Sigmoid colon (tissue), 7 donors: ENCODE data around the gene FCRL6. TPM values are rescaled to one million over a fixed set of nuclear protein-coding genes. Genes with fewer than 3 reads are reported as not detected.

Experiments
- DNase-seq: peaks from one replicate; pipeline ENCODE4 v3.0.0-alpha.2; 2019
- H3K27ac ChIP-seq, 4 donors: fragments of 200-600 bp; sonication (generic); one replicate each; pipeline ENCODE4 v1.5.1; 2016 to 2019; ENCODE audit warnings: mild to moderate bottlenecking in 1 of 4
- H3K27me3 ChIP-seq, 3 donors: fragments of 200-600 bp; sonication (generic); one replicate each; pipeline ENCODE4 v1.5.1; 2019; ENCODE audit warnings: mild to moderate bottlenecking in 1 of 3
- H3K36me3 ChIP-seq, 4 donors: fragments of 200-600 bp; sonication (generic); one replicate each; pipeline ENCODE4 v1.5.1; 2016 to 2019
- H3K4me1 ChIP-seq, 4 donors: fragments of 200-600 bp; sonication (generic); one replicate each; pipeline ENCODE4 v1.5.1; 2017 to 2019
- H3K4me3 ChIP-seq, 4 donors: fragments of 200-600 bp; sonication (generic); one replicate each; pipeline ENCODE4 v1.5.1; 2017 to 2019; ENCODE audit warnings: mild to moderate bottlenecking in 2 of 4, moderate library complexity in 1 of 4
- H3K9me3 ChIP-seq, 4 donors: fragments of 200-600 bp in 3 of 4; sonication (generic) in 3 of 4; one replicate each; pipeline versions ENCODE4 v1.5.1 to v1.6.1; 2013 to 2019
- EP300 ChIP-seq, 4 donors: sonication (generic); formaldehyde crosslinking; IDR thresholded peaks; one replicate each; pipeline ENCODE4 v1.6.1; 2017; ENCODE audit warnings: antibody characterized with exemption in 4 of 4
- POLR2A ChIP-seq, 2 donors: fragments of 450-650 bp; IDR thresholded peaks; one replicate each; pipeline ENCODE4 v1.6.1; 2016; ENCODE audit warnings: antibody characterized with exemption in 2 of 2, mild to moderate bottlenecking in 2 of 2, moderate library complexity in 2 of 2
- POLR2AphosphoS5 ChIP-seq, 4 donors: sonication (generic); formaldehyde crosslinking; IDR thresholded peaks; one replicate each; pipeline ENCODE4 v1.6.1; 2017; ENCODE audit warnings: antibody characterized with exemption in 4 of 4
- WGBS, 2 donors: extraction: QIAGEN DNeasy Blood & Tissue Kit; methylation state at CpG; one replicate each; pipeline ENCODE4 v1.1.7; 2013; 5-methylcytosine and 5-hydroxymethylcytosine counted together
- intact Hi-C: fragments of 100-400 bp; cut with DNase I; formaldehyde crosslinking; loops from one replicate; pipeline ENCODE4 v1.15.1; 2023
- polyA plus RNA-seq, 3 donors: library from polyadenylated mRNA; stranded (reverse); fragments of 200-250 nt; gene quantifications; one replicate each; pipeline ENCODE4 v1.2.3, GENCODE V29; 2013
- total RNA-seq, 4 donors: library from RNA; depleted of rRNA; stranded (reverse); fragments of >200 nt; gene quantifications; one replicate each; pipeline ENCODE4 v1.1.0, GENCODE V29; 2016
- TF ChIP-seq, protein P1 (sequence below), 4 experiments: fragments of 450-650 bp in 3 of 4; fragments of 200-600 bp in 1 of 4; IDR thresholded peaks; one replicate each; pipeline ENCODE4 v1.5.1; 2016 to 2019; ENCODE audit warnings: antibody characterized with exemption in 4 of 4, mild to moderate bottlenecking in 3 of 4, moderate library complexity in 2 of 4
- donor health status: healthy with polysubstance abuse.
- donor health status: Bipolar disorder and iron deficiency.
- donor health status: healthy.

Gene FCRL6
- total and polyA plus RNA-seq, 7 donors, result 0.38 TPM; not detected in 6

DNA sequence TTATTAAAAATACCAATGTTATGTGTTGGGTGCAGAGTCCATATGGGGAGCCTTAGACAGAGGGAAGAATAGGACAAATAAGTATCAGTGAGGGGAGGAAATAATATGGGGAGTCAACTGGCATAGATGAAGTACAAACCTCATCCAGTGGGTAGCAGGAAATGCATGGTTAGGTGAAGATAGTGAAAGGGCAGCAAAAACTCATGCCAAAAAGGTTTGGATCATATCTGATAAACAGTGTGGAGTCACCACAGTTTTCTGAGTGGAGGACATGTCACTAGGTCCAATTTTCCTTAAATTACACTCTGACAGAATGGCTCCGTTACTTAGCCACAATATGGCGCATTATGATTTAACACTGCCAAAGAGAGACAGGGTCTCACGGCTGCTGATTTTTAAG lies 11.1 kb upstream of the FCRL6 start:
- no peak overlapping the region for H3K27ac ChIP-seq
- H3K4me3 ChIP-seq, result no peak overlapping the region
- no peaks in the 10 kb centered on the region for H3K4me1 ChIP-seq
- TF ChIP-seq POLR2AphosphoS5 (IDR thresholded peaks at IDR 0.05), result no peak
- TF ChIP-seq, protein P1, sequence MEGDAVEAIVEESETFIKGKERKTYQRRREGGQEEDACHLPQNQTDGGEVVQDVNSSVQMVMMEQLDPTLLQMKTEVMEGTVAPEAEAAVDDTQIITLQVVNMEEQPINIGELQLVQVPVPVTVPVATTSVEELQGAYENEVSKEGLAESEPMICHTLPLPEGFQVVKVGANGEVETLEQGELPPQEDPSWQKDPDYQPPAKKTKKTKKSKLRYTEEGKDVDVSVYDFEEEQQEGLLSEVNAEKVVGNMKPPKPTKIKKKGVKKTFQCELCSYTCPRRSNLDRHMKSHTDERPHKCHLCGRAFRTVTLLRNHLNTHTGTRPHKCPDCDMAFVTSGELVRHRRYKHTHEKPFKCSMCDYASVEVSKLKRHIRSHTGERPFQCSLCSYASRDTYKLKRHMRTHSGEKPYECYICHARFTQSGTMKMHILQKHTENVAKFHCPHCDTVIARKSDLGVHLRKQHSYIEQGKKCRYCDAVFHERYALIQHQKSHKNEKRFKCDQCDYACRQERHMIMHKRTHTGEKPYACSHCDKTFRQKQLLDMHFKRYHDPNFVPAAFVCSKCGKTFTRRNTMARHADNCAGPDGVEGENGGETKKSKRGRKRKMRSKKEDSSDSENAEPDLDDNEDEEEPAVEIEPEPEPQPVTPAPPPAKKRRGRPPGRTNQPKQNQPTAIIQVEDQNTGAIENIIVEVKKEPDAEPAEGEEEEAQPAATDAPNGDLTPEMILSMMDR (IDR thresholded peaks at IDR 0.05), result no peak
- no peak for TF ChIP-seq EP300 (IDR thresholded peaks at IDR 0.05)
- no peak for TF ChIP-seq POLR2A (IDR thresholded peaks at IDR 0.05)
- H3K27me3 ChIP-seq, result peaks cover 0 to 27% (median 0%) of the 10 kb centered on the region in 3 donors
- WGBS, 2 donors, result 54 to 61% methylated on average over 3 of the region's 3 CpGs
- H3K36me3 ChIP-seq, result no peaks in the 10 kb centered on the region
- intact Hi-C loops, result no loop called here
- H3K9me3 ChIP-seq, result no peaks in the 10 kb centered on the region
- DNase-seq, result no peak

DNA sequence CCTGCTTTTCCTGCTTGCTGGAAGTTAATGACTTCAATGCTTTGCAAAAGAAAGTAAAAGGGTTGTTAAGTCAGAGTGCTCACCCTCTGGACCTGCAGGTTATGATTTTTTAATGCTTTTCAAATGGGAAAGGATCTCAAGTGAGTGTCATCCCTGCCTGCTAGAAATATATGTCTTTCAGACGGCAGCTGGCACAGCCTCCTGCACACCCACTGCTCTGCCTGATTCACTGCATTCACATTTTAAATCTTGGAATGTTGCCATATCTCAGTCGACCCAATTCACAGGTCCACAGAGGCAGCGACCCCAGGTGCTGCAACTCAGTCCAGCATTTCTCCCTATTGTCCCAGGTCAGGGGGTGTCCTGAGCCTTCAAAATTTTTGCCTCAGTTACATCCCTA lies 10.7 kb upstream of the FCRL6 start:
- no peak overlapping the region for H3K4me3 ChIP-seq
- intact Hi-C loops, result no loop called here
- no peak overlapping the region for H3K27ac ChIP-seq
- H3K36me3 ChIP-seq, result no peaks in the 10 kb centered on the region
- 14 to 36% methylated on average over 3 of the region's 3 CpGs for WGBS, 2 donors
- H3K27me3 ChIP-seq, result peaks cover 0 to 27% (median 0%) of the 10 kb centered on the region in 3 donors
- no peaks in the 10 kb centered on the region for H3K4me1 ChIP-seq
- no peak for DNase-seq
- H3K9me3 ChIP-seq, result no peaks in the 10 kb centered on the region
- TF ChIP-seq POLR2AphosphoS5 (IDR thresholded peaks at IDR 0.05), result no peak
- no peak for TF ChIP-seq EP300 (IDR thresholded peaks at IDR 0.05)
- TF ChIP-seq, protein P1 (IDR thresholded peaks at IDR 0.05), result no peak
- TF ChIP-seq POLR2A (IDR thresholded peaks at IDR 0.05), result no peak

DNA sequence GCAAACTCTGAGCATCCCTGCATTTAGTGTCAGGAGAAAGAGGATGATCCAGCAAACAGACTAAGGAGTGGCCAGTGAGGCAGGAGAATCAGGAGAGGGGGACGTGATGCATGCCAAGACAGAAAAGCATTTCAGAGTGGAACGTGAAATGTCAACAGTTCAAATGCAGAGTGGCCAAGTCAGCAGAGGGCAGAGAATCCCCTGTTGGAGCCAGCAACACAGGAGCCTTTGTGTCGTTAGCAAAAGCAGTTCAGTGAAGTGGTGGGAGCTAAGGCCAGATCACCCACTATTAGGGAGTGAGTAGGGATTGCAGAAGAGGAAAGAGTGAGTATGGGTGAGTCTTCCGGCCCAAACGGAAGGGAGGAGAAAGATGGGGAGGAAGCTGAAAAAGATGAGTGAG lies 6.6 kb upstream of the FCRL6 start:
- H3K4me3 ChIP-seq, result no peak overlapping the region
- intact Hi-C loops, result no loop called here
- H3K27me3 ChIP-seq, result peaks cover 0 to 27% (median 0%) of the 10 kb centered on the region in 3 donors
- H3K9me3 ChIP-seq, result no peaks in the 10 kb centered on the region
- TF ChIP-seq, protein P1 (IDR thresholded peaks at IDR 0.05), result no peak
- no peak for TF ChIP-seq POLR2A (IDR thresholded peaks at IDR 0.05)
- no peak for TF ChIP-seq EP300 (IDR thresholded peaks at IDR 0.05)
- TF ChIP-seq POLR2AphosphoS5 (IDR thresholded peaks at IDR 0.05), result no peak
- H3K4me1 ChIP-seq, result no peaks in the 10 kb centered on the region
- 62 to 70% methylated on average over 5 of the region's 5 CpGs for WGBS, 2 donors
- H3K36me3 ChIP-seq, result no peaks in the 10 kb centered on the region
- DNase-seq, result no peak
- no peak overlapping the region for H3K27ac ChIP-seq

DNA sequence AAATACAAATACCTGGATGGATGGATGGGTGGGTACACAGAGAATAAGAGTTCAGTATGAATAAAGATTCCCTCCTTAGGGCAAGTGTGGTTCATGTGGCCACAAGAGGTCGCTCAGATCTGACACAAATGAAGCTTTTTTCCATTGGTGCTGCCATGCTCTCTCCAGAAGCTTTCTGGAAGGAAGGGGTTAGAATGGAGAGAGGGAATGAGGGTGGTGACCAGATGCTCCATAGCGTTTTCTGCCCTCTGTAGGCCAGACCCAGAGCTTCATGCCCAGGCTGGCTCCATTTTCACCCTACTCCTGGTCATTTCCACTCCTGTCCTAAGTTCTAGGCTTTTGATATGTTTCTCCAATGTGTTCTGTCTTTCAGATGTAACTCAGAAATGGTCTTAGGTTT lies 3.3 kb upstream of the FCRL6 start:
- no peak overlapping the region for H3K27ac ChIP-seq
- WGBS, 2 donors, result 1 to 3% methylated on average over 2 of the region's 2 CpGs
- no peak overlapping the region for H3K4me3 ChIP-seq
- TF ChIP-seq EP300 (IDR thresholded peaks at IDR 0.05) (no peak), POLR2A (IDR thresholded peaks at IDR 0.05) (no peak), POLR2AphosphoS5 (IDR thresholded peaks at IDR 0.05) (no peak)
- TF ChIP-seq, protein P1 (IDR thresholded peaks at IDR 0.05), result peak; percentile 49 to 78 (median 73)
- H3K36me3 ChIP-seq, result no peaks in the 10 kb centered on the region
- no peaks in the 10 kb centered on the region for H3K4me1 ChIP-seq
- H3K9me3 ChIP-seq, result no peaks in the 10 kb centered on the region
- H3K27me3 ChIP-seq, result peaks cover 0 to 1% (median 0%) of the 10 kb centered on the region in 3 donors
- DNase-seq, result peak; percentile 75
- intact Hi-C loops, result no loop called here

DNA sequence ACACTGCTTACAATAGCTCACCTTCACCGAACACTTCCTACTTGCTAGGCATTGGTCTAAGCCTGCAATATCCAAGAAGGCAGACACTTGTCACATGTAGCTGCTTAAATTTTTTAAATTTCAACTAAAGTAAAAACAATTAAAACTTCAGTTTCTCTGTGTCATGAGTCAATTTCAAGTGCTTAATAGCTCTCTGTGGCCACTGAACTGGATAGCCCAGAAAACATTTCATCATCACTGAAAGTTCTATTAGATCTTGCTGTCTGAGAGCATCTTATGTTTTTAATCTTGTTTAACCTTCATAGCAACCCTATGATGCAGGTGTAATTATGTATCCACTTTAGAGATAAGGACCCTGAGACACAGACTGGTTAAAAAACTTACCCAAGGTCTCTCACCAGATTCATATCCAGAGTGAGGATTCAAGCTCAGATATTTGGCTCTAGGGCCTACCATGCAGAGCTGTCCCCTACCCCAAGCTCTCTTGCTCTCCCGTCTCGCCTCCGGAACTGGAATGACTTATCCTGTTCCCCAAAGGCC lies 2.6 kb upstream of the FCRL6 start:
- no peak for DNase-seq
- intact Hi-C loops, result no loop called here
- no peaks in the 10 kb centered on the region for H3K9me3 ChIP-seq
- no peak overlapping the region for H3K4me3 ChIP-seq
- WGBS, 2 donors, result 97 to 98% methylated on average over 4 of the region's 4 CpGs
- no peaks in the 10 kb centered on the region for H3K4me1 ChIP-seq
- H3K36me3 ChIP-seq, result no peaks in the 10 kb centered on the region
- H3K27me3 ChIP-seq, result no peaks in the 10 kb centered on the region
- no peak overlapping the region for H3K27ac ChIP-seq
- TF ChIP-seq POLR2AphosphoS5 (IDR thresholded peaks at IDR 0.05) (no peak), POLR2A (IDR thresholded peaks at IDR 0.05) (no peak), EP300 (IDR thresholded peaks at IDR 0.05) (no peak)
- TF ChIP-seq, protein P1 (IDR thresholded peaks at IDR 0.05), result no peak
